ENCODE data around the gene ITPRIPL1. TPM values are rescaled to one million over a fixed set of nuclear protein-coding genes. Genes with fewer than 3 reads are reported as not detected.
A peak's percentile ranks its signal among the peaks of the same experiment; 100 is the strongest.

Gene ITPRIPL1
- polyA plus RNA-seq, 1 of the 3 experiments (the other 2 are of a cell fraction) = 5.0 TPM

- POLR2A ChIA-PET = no interaction called here
These were observed 9.6 kb upstream of the ITPRIPL1 start for GRCh38 chr2:96315400-96316071.

More at GRCh38 chr2:96315400-96316071, 9.6 kb upstream of the ITPRIPL1 start:
- CTCF ChIA-PET = interaction anchor here (1.6 kb wide), 1 partner anchor 9 kb away, joined by 5 read pairs; the partner anchor contains the start of gene ITPRIPL1
- Histone ChIP-seq H3K4me1 (ENCODE audit: control insufficient read depth in 1 of 2, insufficient read depth in 2 of 2, low read depth in 1 of 2, low read length in 1 of 2) (peaks cover 0 to 13% of the 10 kb centered on the region in 2 experiments; a peak in 2 of 4 replicates), H4K20me1 (ENCODE audit: insufficient read depth) (no peaks in the 10 kb centered on the region), H3K9me3 (no peaks in the 10 kb centered on the region), H3K79me2 (ENCODE audit: insufficient read depth) (no peaks in the 10 kb centered on the region), H3K27me3 (ENCODE audit: insufficient read depth) (no peaks in the 10 kb centered on the region), H3F3A (replicated peaks; ENCODE audit: insufficient read depth) (peaks cover 14% of the 10 kb centered on the region), H3K4me3 (ENCODE audit: low read depth in 2 of 2, low read length in 1 of 2) (no peak overlapping the region), H3K4me2 (peak overlapping the region; percentile 48), H3K9ac (peak overlapping the region; percentile 41; the same call in 1 of the 2 replicates), H2AFZ (ENCODE audit: low read depth) (peak overlapping the region; percentile 36; the same call in 1 of the 2 replicates), H3K27ac (ENCODE audit: low read depth in 2 of 2, low read length in 1 of 2) (peak overlapping the region; percentile 14 to 86; a peak in 3 of 4 replicates), H3K9me2 (no peaks in the 10 kb centered on the region), H3K36me3 (replicated peaks in 1 of 2; ENCODE audit: control insufficient read depth in 1 of 2, insufficient read depth in 2 of 2, low read length in 1 of 2) (no peaks in the 10 kb centered on the region)
- no peak for DNase-seq
- 74% methylated on average over 7 of the region's 7 CpGs for WGBS (ENCODE audit: low lambda C conversion rate)
- TF ChIP-seq EP300 (IDR thresholded peaks at IDR 0.05; ENCODE audit: borderline replicate concordance in 1 of 2, low read depth in 1 of 2, low read length in 1 of 2) (peak in 1 of 2 experiments; percentile 20; a peak in 1 of 4 replicates), POLR2AphosphoS5 (IDR thresholded peaks at IDR 0.05; ENCODE audit: low read depth, low read length) (no peak), FOSL2 (IDR thresholded peaks at IDR 0.05; ENCODE audit: borderline replicate concordance, low read depth) (peak; percentile 77), EZH2phosphoT487 (IDR thresholded peaks at IDR 0.05; ENCODE audit: borderline replicate concordance, low read depth) (no peak), TAF1 (IDR thresholded peaks at IDR 0.05; ENCODE audit: borderline replicate concordance, low read depth, low read length) (no peak), TEAD4 (IDR thresholded peaks at IDR 0.05; ENCODE audit: borderline replicate concordance, insufficient read depth) (no peak), MAX (IDR thresholded peaks at IDR 0.05; ENCODE audit: low read depth) (peak; percentile 30; the same call in 1 of the 2 replicates), RXRA (IDR thresholded peaks at IDR 0.05; ENCODE audit: borderline replicate concordance, low read depth) (peak; percentile 62; the same call in 1 of the 2 replicates), ELF1 (IDR thresholded peaks at IDR 0.05) (no peak), TCF12 (IDR thresholded peaks at IDR 0.05) (peak; percentile 74), MXI1 (IDR thresholded peaks at IDR 0.05; ENCODE audit: low read depth, low read length) (no peak), REST (IDR thresholded peaks at IDR 0.05; ENCODE audit: low read depth, low read length) (no peak), FOXM1 (IDR thresholded peaks at IDR 0.05; ENCODE audit: low read depth) (no peak), SMC3 (IDR thresholded peaks at IDR 0.05; ENCODE audit: low read depth, low read length) (no peak), SIN3A (IDR thresholded peaks at IDR 0.05; ENCODE audit: borderline replicate concordance, low read depth, low read length) (no peak), CHD2 (IDR thresholded peaks at IDR 0.05; ENCODE audit: low read length, partially characterized antibody) (no peak), JUND (IDR thresholded peaks at IDR 0.05) (peak; percentile 84), GATA2 (CRISPR knock-in tag; IDR thresholded peaks at IDR 0.05) (no peak), NRF1 (IDR thresholded peaks at IDR 0.05; ENCODE audit: low read depth, low read length) (no peak), FOXJ3 (CRISPR knock-in tag; IDR thresholded peaks at IDR 0.05) (no peak), NFIC (IDR thresholded peaks at IDR 0.05; ENCODE audit: borderline replicate concordance) (0 out of 2 replicates have a peak, but pooled peaks have one; percentile 57), RCOR1 (IDR thresholded peaks at IDR 0.05; ENCODE audit: low read length) (no peak)
- TF ChIP-seq, protein P1, sequence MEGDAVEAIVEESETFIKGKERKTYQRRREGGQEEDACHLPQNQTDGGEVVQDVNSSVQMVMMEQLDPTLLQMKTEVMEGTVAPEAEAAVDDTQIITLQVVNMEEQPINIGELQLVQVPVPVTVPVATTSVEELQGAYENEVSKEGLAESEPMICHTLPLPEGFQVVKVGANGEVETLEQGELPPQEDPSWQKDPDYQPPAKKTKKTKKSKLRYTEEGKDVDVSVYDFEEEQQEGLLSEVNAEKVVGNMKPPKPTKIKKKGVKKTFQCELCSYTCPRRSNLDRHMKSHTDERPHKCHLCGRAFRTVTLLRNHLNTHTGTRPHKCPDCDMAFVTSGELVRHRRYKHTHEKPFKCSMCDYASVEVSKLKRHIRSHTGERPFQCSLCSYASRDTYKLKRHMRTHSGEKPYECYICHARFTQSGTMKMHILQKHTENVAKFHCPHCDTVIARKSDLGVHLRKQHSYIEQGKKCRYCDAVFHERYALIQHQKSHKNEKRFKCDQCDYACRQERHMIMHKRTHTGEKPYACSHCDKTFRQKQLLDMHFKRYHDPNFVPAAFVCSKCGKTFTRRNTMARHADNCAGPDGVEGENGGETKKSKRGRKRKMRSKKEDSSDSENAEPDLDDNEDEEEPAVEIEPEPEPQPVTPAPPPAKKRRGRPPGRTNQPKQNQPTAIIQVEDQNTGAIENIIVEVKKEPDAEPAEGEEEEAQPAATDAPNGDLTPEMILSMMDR (IDR thresholded peaks at IDR 0.05) = no peak
- TF ChIP-seq, protein P2, sequence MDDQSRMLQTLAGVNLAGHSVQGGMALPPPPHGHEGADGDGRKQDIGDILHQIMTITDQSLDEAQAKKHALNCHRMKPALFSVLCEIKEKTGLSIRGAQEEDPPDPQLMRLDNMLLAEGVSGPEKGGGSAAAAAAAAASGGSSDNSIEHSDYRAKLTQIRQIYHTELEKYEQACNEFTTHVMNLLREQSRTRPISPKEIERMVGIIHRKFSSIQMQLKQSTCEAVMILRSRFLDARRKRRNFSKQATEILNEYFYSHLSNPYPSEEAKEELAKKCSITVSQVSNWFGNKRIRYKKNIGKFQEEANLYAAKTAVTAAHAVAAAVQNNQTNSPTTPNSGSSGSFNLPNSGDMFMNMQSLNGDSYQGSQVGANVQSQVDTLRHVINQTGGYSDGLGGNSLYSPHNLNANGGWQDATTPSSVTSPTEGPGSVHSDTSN (IDR thresholded peaks at IDR 0.05) = peak; percentile 79
- TF ChIP-seq, protein P3, sequence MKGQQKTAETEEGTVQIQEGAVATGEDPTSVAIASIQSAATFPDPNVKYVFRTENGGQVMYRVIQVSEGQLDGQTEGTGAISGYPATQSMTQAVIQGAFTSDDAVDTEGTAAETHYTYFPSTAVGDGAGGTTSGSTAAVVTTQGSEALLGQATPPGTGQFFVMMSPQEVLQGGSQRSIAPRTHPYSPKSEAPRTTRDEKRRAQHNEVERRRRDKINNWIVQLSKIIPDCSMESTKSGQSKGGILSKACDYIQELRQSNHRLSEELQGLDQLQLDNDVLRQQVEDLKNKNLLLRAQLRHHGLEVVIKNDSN (IDR thresholded peaks at IDR 0.05; ENCODE audit: borderline replicate concordance, low read depth) = no peak
